ENCODE measurements around the gene OXSM.
A peak's percentile ranks its signal among the peaks of the same experiment; 100 is the strongest.

OXSM gene

GRCh38 chr3:25820366-25820765, 30.5 kb downstream of the OXSM start:
- H3K4me3 ChIP-seq (ENCODE audit: low read length): no peak overlapping the region
- DNase-seq (ENCODE audit: low read depth): peak; percentile 92
- TF ChIP-seq, protein P1, sequence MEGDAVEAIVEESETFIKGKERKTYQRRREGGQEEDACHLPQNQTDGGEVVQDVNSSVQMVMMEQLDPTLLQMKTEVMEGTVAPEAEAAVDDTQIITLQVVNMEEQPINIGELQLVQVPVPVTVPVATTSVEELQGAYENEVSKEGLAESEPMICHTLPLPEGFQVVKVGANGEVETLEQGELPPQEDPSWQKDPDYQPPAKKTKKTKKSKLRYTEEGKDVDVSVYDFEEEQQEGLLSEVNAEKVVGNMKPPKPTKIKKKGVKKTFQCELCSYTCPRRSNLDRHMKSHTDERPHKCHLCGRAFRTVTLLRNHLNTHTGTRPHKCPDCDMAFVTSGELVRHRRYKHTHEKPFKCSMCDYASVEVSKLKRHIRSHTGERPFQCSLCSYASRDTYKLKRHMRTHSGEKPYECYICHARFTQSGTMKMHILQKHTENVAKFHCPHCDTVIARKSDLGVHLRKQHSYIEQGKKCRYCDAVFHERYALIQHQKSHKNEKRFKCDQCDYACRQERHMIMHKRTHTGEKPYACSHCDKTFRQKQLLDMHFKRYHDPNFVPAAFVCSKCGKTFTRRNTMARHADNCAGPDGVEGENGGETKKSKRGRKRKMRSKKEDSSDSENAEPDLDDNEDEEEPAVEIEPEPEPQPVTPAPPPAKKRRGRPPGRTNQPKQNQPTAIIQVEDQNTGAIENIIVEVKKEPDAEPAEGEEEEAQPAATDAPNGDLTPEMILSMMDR (conservative IDR thresholded peaks at IDR 0.05; ENCODE audit: low read length): no peak

DNA sequence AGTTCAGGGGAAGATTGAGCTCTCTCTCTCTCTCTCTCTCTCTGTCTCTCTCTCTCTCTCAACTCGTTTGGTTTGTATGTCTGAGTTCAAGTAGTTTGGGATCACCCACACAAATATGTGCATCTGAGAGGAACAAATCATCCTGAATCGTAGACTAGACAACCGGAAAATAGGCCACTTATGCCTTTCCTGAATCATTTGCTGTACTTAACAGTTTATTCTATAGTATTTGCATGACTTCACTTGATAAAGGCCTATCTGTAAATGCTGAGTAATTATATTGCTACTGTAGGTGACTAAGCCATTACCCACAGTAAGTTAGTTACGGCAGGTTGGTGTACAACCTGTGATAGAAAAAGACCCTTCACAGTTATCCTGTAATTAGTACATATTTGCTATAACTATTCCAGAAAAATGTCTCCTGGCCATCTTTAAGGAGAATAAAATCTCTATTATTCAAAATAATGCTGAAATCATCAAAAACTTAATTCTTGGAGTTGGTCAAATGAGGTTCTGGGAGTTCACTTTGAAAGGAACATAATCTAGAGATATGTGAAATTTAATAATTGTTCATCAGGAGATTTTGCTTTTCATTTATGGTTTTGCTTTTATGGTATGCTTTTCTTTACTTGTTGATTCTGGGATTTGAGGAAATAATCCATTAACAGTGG, 31.1 kb downstream of the OXSM start:
- no peak for DNase-seq (ENCODE audit: low read depth)
- H3K4me3 ChIP-seq (ENCODE audit: low read length): no peak overlapping the region
- TF ChIP-seq, protein P1 (conservative IDR thresholded peaks at IDR 0.05; ENCODE audit: low read length): no peak

GRCh38 chr3:25821746-25822573, 32.1 kb downstream of the OXSM start:
- no peak for DNase-seq (ENCODE audit: low read depth)
- TF ChIP-seq, protein P1 (conservative IDR thresholded peaks at IDR 0.05; ENCODE audit: low read length): no peak
- H3K4me3 ChIP-seq (ENCODE audit: low read length): no peak overlapping the region

DNA sequence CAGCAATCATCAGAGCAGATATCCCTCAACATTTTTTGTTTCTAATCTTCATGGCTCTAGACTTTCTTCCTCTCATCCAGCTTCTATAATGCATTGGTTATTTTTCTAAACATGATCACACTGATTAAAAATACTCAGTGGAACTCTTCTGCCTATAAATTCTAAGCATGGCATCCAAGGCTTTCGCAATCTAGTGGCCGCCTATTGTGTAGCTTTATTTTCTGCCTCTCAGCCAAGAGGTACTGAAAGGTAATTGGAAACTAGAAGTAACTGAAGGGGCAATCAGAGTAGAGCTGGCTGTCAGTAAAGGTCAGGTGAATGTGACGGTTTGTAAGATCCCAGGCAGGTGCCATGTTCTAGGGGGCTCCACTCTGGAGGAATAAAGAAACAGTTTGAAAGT, 33.4 kb downstream of the OXSM start:
- DNase-seq (ENCODE audit: low read depth): no peak
- no peak overlapping the region for H3K4me3 ChIP-seq (ENCODE audit: low read length)
- TF ChIP-seq, protein P1 (conservative IDR thresholded peaks at IDR 0.05; ENCODE audit: low read length): no peak

DNA sequence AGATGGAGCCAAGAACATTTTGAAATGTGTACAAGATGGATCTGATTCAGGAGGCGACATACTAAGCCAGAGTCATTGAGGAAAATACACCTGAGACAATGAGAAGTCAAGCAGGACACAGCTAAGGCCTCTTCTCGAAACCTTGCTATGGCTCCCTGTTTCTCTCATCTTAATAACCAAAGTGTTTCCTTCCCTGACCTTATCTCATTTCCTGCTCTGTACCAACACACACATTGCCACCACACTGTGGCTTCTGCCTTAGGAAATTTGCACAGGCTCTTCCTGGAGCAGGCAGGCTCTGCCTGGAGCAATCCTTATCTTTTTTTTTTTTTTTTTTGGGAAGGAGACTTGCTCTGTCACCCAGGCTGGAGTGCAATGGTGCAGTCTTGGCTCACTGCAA, 36.6 kb downstream of the OXSM start:
- H3K4me3 ChIP-seq (ENCODE audit: low read length): no peak overlapping the region
- TF ChIP-seq, protein P1 (conservative IDR thresholded peaks at IDR 0.05; ENCODE audit: low read length): no peak
- DNase-seq (ENCODE audit: low read depth): no peak

DNA sequence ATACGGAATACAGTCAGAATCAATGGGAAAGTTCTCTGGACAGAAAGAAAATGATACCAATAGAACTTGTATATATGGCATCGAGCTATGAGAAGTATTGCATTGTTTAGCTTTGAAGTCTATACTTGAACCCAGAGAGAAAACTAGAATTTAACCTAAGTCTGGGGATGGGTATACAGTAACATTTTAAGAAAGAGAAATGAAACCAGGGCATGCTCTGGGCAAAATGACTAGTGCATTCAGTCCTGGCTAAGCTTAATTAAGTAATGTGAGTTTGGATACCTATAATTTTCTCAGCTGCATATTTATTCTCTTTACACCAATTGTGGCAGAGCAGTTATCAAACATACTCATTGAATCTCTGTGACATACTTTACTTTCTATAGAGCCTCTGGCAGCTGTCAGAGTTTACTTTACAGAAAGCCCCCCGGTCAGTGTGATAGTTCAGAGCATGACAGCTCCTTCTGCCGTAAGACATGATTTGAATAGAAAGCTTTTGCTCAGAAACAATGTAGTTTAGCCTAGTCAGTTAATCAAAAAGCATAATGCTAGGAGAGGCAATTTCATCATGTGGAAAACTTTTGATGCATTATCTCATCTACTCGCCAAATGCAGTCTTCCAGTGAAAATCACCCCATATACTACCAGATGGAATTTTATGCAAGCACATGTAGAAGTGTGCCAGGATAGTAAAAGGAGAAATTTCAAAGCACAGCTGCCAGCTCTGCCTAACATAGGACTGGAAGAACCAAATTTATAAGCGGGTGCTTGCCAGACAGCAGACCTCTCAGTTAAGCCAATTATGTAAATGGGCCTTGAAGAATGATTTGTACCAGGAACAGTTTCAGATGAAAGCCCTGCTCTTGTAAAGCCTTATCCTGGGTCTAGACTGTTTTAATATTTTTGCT, 40.7 kb downstream of the OXSM start:
- TF ChIP-seq, protein P1 (conservative IDR thresholded peaks at IDR 0.05; ENCODE audit: low read length): no peak
- H3K4me3 ChIP-seq (ENCODE audit: low read length): no peak overlapping the region
- no peak for DNase-seq (ENCODE audit: low read depth)

Data from AG10803 (cell line).